A549 treated with dexamethasone at 1 μM for 4 hours (cell line): ENCODE results near the gene CYP8B1. TPM values are rescaled to one million over a fixed set of nuclear protein-coding genes. Genes with fewer than 3 reads are reported as not detected.

Experiments used
- total RNA-seq: library from RNA; stranded (reverse); fragments of 200-300 nt; extraction: Qiagen RNA extraction; gene quantifications from 5 replicates; pipeline ENCODE4 v1.2.3, GENCODE V29; 2022

The CYP8B1 gene, protein sequence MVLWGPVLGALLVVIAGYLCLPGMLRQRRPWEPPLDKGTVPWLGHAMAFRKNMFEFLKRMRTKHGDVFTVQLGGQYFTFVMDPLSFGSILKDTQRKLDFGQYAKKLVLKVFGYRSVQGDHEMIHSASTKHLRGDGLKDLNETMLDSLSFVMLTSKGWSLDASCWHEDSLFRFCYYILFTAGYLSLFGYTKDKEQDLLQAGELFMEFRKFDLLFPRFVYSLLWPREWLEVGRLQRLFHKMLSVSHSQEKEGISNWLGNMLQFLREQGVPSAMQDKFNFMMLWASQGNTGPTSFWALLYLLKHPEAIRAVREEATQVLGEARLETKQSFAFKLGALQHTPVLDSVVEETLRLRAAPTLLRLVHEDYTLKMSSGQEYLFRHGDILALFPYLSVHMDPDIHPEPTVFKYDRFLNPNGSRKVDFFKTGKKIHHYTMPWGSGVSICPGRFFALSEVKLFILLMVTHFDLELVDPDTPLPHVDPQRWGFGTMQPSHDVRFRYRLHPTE
- total RNA-seq, result not detected in 5 replicates

DNA sequence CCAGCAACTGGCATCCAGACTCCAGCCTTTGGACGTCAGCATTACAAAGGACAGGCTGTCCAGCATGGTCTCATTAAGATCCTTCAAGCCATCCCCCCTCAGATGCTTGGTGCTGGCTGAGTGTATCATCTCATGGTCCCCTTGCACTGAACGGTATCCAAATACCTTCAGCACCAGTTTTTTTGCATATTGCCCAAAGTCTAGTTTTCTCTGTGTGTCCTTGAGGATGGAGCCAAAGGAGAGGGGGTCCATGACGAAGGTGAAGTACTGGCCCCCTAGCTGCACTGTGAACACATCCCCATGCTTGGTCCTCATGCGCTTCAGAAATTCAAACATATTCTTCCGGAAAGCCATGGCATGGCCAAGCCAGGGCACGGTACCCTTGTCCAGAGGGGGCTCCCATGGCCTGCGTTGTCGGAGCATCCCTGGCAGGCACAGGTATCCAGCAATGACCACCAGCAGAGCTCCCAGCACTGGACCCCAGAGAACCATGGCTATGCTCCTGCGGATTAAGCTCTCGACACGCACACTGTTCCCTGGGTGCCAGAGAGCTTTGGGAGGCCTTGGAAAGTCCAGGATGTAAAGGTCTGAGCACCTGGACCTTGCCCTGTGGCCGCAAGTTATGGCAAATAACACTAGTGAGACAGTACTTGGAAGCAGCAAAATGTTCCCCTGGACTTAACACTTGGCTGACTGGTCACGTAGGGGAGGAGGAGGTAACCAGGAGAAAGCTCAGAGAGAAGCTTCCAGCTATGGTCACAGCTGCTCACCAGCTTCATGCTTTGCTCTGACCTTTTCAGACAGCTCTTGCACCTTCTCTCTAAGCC is at the start of gene CYP8B1:
Gene CYP8B1, minus strand, starts transcription at position 555 of the 827 bp plus-strand sequence. Its CDS starts 63 bp downstream, at position 492.

DNA sequence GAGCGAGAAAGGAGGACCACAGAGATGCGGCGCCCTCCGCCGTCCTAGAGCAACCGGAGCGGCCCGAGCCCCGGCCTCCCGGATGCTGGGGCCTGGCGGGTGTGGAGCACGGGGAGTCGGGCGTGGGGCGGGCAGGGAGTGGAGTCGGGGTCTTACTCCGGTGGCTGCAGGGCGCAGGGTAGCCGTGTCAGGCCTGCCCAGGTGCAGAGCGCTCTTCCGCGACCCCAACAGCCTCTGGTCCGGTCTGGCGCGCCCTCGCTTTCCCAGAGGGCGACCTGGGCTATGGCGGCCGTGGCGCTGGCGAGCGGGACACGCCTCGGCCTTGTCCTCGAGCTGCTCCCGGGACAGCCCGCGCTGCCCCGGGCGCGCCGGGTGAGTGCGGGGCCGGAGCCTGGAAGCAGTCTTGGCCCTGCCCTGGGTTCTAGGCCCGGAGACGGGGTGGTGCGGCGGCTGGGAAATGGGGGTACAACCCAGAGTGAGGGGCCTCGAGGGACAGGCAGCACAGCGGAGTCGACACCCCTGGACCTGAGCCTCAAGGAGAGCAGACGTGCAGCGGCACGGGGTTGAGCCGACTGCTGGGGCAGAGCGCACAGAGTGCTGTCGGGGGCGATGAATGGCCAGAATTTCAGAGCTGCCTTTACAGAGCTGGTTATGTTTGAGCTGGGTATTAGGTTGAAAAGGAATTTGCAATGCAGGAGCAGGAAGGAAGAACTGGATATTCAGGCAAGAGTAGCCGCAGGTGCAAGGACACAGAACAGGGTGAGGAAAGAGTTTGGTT is 30.6 kb upstream of the CYP8B1 start, which contains the start of gene ZNF662:
Gene ZNF662, plus strand, starts transcription at position 73 of the 778 bp plus-strand sequence. CDS start 1,973 bp downstream, outside the sequence.

Other genes starting within 250 kb of the CYP8B1 start
- 4.8 to 7.0 TPM (median 5.8 TPM) in 5 replicates for gene ZBTB47, start 222.2 kb downstream of the CYP8B1 start, total RNA-seq
- gene KLHL40, start 190.3 kb downstream of the CYP8B1 start, total RNA-seq, result not detected in 5 replicates
- 0.14 TPM in 1 of 5 replicates, not detected in the others for gene HHATL, start 173.1 kb downstream of the CYP8B1 start, total RNA-seq
- gene CCDC13, start 102.6 kb downstream of the CYP8B1 start, total RNA-seq, result 0.39 to 0.61 TPM (median 0.50 TPM) in 5 replicates
- 70.1 to 95.7 TPM (median 73.2 TPM) in 5 replicates for gene HIGD1A, start 71.4 kb downstream of the CYP8B1 start, total RNA-seq
- 0.04 to 0.11 TPM (median 0.05 TPM) in 5 replicates for gene ACKR2, start 66.4 kb downstream of the CYP8B1 start, total RNA-seq
- not detected in 5 replicates for gene ZNF662, start 30.3 kb upstream of the CYP8B1 start, total RNA-seq
- gene GASK1A, start 103.4 kb upstream of the CYP8B1 start, total RNA-seq, result not detected in 5 replicates
- gene POMGNT2, start 230.2 kb upstream of the CYP8B1 start, total RNA-seq, result 6.0 to 8.8 TPM (median 7.3 TPM) in 5 replicates